Measurements from ENCODE around the gene CHST13. TPM values are rescaled to one million over a fixed set of nuclear protein-coding genes. Genes with fewer than 3 reads are reported as not detected.

The CHST13 gene
- total RNA-seq, 4 donors from 2014 or later = 2.8 to 2.9 TPM; not detected in 2

DNA sequence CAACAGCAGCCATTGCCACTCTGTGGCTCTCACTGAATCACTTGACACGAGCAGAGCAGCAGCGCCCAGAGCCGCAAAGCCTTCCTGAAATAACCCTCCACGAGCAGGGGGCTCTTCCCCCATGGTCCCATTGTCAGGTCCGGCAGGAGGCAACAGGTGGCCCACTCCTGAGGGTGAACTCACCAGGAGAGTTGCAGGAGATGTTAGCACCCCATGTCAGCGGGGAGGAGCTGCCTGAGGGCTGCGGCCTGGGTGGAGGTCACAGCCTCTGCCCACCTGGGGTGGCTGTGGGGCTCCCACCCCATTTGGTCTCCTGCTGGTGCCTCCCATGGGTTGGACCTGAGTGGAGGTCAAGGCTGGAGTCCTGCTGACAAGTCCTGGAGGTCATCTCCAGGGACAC lies 47.1 kb downstream of the CHST13 start:
- no peak overlapping the region for H3K27ac ChIP-seq

DNA sequence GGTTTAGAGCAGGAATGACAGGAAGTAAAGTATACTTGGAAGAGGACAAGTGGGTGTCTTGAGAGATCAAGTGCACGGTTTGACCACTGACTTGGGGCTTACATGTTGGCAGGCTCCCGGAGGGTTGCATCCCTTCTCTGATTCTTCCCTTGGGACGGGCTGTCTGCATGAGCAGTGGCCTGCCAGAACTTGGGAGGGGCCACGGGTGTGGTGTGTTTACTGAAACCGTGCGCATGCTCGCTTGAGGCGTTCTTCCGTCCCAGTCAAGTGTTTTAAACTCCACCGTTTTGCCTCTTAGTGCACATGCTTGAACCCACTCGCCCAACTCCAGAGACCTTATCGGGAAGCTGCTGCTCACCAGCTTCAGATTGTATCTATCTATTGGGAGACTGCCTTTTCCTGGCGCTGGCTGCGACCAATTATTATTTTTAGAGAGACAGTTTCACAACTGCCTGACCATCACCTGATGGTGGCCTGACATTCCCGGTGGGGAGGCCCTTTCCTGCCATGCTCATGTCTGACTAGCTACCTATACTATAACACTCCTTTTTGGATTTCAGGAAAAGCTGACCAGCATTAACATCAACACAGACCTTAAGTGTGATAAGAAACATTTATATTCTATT lies 49.6 kb downstream of the CHST13 start:
- DNase-seq = peak in 2 of 3 donors; percentile 47 to 53
- H3K27ac ChIP-seq = no peak overlapping the region
- H3K9me3 ChIP-seq = no peaks in the 10 kb centered on the region
- no peak for TF ChIP-seq POLR2A (IDR thresholded peaks at IDR 0.05)
- TF ChIP-seq, protein P1, sequence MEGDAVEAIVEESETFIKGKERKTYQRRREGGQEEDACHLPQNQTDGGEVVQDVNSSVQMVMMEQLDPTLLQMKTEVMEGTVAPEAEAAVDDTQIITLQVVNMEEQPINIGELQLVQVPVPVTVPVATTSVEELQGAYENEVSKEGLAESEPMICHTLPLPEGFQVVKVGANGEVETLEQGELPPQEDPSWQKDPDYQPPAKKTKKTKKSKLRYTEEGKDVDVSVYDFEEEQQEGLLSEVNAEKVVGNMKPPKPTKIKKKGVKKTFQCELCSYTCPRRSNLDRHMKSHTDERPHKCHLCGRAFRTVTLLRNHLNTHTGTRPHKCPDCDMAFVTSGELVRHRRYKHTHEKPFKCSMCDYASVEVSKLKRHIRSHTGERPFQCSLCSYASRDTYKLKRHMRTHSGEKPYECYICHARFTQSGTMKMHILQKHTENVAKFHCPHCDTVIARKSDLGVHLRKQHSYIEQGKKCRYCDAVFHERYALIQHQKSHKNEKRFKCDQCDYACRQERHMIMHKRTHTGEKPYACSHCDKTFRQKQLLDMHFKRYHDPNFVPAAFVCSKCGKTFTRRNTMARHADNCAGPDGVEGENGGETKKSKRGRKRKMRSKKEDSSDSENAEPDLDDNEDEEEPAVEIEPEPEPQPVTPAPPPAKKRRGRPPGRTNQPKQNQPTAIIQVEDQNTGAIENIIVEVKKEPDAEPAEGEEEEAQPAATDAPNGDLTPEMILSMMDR (IDR thresholded peaks at IDR 0.05) = no peak
- no peaks in the 10 kb centered on the region for H3K27me3 ChIP-seq
- no peak overlapping the region for H3K4me3 ChIP-seq
- no peaks in the 10 kb centered on the region for H3K36me3 ChIP-seq
- H3K4me1 ChIP-seq = no peaks in the 10 kb centered on the region

More for the DNA sequence above, 47.1 kb downstream of the CHST13 start:
- H3K4me3 ChIP-seq = no peak overlapping the region
- no peak for TF ChIP-seq POLR2A (IDR thresholded peaks at IDR 0.05)
- TF ChIP-seq, protein P1 (IDR thresholded peaks at IDR 0.05) = no peak
- DNase-seq = no peak
- no peaks in the 10 kb centered on the region for H3K27me3 ChIP-seq
- no peaks in the 10 kb centered on the region for H3K4me1 ChIP-seq
- H3K36me3 ChIP-seq = no peaks in the 10 kb centered on the region
- no peaks in the 10 kb centered on the region for H3K9me3 ChIP-seq

DNA sequence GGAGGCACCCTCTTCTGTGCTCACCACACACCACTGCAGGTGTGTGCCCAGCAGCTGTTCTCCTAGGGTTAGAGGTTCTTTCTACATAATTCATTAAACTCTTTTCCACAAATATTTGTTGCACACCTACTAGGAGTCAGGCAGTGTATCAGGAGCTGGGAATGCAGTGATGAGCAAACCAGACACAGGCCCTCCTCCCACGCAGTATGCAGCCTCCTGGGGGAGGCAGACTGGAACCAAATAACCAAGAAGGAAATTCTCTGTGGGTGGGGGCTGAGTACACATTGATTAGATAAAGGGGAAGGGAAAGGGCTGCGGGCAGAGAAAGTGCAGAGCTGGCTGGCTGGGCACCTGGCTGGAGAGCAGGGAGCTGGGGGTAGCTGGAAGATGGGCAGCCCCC lies 53.3 kb downstream of the CHST13 start:
- DNase-seq = no peak
- H3K9me3 ChIP-seq = no peaks in the 10 kb centered on the region
- no peak overlapping the region for H3K27ac ChIP-seq
- H3K27me3 ChIP-seq = no peaks in the 10 kb centered on the region
- TF ChIP-seq, protein P1 (IDR thresholded peaks at IDR 0.05) = no peak
- no peak for TF ChIP-seq POLR2A (IDR thresholded peaks at IDR 0.05)
- H3K4me3 ChIP-seq = no peak overlapping the region
- no peaks in the 10 kb centered on the region for H3K4me1 ChIP-seq
- no peaks in the 10 kb centered on the region for H3K36me3 ChIP-seq

DNA sequence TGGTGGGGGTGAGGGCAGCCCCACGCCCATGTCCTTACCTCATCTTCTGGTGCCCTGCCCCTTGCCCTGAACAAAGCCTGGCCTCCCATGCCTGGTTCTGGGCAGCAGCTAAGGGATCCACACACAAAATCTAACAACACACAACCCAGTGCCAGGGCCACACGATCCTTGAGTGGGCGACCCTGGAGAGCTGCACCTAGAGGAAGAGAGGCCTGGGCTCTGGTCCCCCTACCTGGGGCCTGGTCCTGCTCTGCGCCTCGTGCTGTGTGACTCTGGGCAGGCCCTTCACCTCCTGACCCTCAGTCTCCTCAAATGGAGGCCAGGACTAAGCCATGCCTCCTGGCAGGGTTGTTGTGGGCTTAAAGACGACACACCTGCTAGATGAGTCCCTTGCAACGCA lies 54.7 kb downstream of the CHST13 start:
- no peak overlapping the region for H3K4me3 ChIP-seq
- no peaks in the 10 kb centered on the region for H3K4me1 ChIP-seq
- no peak for DNase-seq
- H3K36me3 ChIP-seq = no peaks in the 10 kb centered on the region
- no peak overlapping the region for H3K27ac ChIP-seq
- TF ChIP-seq POLR2A (IDR thresholded peaks at IDR 0.05) = no peak
- TF ChIP-seq, protein P1 (IDR thresholded peaks at IDR 0.05) = no peak
- H3K27me3 ChIP-seq = no peaks in the 10 kb centered on the region
- H3K9me3 ChIP-seq = no peaks in the 10 kb centered on the region

DNA sequence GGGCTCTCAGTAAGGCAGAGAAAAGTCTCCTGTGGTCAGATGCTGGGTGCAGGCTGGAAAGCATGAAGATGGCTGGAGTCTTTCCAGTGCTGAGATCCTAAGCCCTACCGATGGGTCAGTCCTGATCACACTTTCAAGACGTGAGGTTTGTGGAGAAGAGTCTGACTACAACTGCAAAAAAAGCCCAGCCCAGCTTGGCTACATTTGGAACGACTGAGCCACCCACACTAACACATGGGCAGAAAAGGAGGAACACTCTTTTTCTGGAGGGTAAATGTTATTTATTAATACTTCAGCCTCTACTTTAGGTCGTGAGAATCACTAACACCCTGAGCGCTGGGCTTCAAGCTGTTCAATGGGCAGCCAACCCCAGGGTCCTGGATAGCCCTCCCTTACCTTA lies 56.8 kb downstream of the CHST13 start:
- no peak overlapping the region for H3K4me3 ChIP-seq

More for the DNA sequence above, 56.8 kb downstream of the CHST13 start:
- H3K27ac ChIP-seq = no peak overlapping the region
- no peak for TF ChIP-seq POLR2A (IDR thresholded peaks at IDR 0.05)
- TF ChIP-seq, protein P1 (IDR thresholded peaks at IDR 0.05) = no peak
- H3K27me3 ChIP-seq = no peaks in the 10 kb centered on the region
- no peaks in the 10 kb centered on the region for H3K9me3 ChIP-seq
- H3K36me3 ChIP-seq = no peaks in the 10 kb centered on the region
- no peak for DNase-seq
- no peaks in the 10 kb centered on the region for H3K4me1 ChIP-seq

Measured in Peyer's patch (tissue), 4 donors.